K562 (cell line): ENCODE data around the gene DBI. TPM values are rescaled to one million over a fixed set of nuclear protein-coding genes. Genes with fewer than 3 reads are reported as not detected.

Experiments used
- CLOCK ChIP-seq: fragments of 250-450 bp; sonication (Bioruptor Pico); IDR thresholded peaks from 2 replicates; pipeline ENCODE4 v1.4.0; 2020; ENCODE audit warnings: mild to moderate bottlenecking, moderate library complexity, borderline replicate concordance
- CREBBP ChIP-seq: IDR thresholded peaks from one replicate; pipeline ENCODE4 v1.6.1; 2012; ENCODE audit warnings: low read depth, mild to moderate bottlenecking, control low read depth, inconsistent platforms, low read length
- CSDE1 ChIP-seq, 2 experiments: fragments of 450-650 bp; IDR thresholded peaks; 2 replicates each; pipeline ENCODE4 v1.6.1; 2016; ENCODE audit warnings: mild to moderate bottlenecking in 1 of 2
- CXXC5 ChIP-seq: fragments of 250-450 bp; sonication (Bioruptor Pico); IDR thresholded peaks from 2 replicates; pipeline ENCODE4 v1.8.0; 2022; ENCODE audit warnings: inconsistent platforms, mild to moderate bottlenecking, moderate library complexity
- ETS1 ChIP-seq: conservative IDR thresholded peaks from 2 replicates; pipeline ENCODE4 v1.6.1; 2011; ENCODE audit warnings: low read depth, mild to moderate bottlenecking, low read length; ENCODE audit not compliant: control insufficient read depth
- IFI16 ChIP-seq: fragments of 250-450 bp; sonication (Bioruptor Pico); IDR thresholded peaks from 2 replicates; pipeline ENCODE4 v2.1.2; 2022; ENCODE audit warnings: mild to moderate bottlenecking, inconsistent platforms
- KLF10 ChIP-seq: fragments of 250-450 bp; sonication (Bioruptor Pico); IDR thresholded peaks from 2 replicates; pipeline ENCODE4 v1.6.1; 2021; ENCODE audit warnings: matching md5 sums
- MXD1 ChIP-seq: fragments of 250-450 bp; sonication (Bioruptor Pico); IDR thresholded peaks from 2 replicates; pipeline ENCODE4 v1.8.0; 2021; ENCODE audit warnings: borderline replicate concordance, mild to moderate bottlenecking, moderate library complexity; ENCODE audit not compliant: poor library complexity, severe bottlenecking
- RFX7 ChIP-seq: fragments of 250-450 bp; sonication (Bioruptor Pico); IDR thresholded peaks from 2 replicates; pipeline ENCODE4 v1.5.1; 2021; ENCODE audit warnings: mild to moderate bottlenecking
- RHOXF2B ChIP-seq: fragments of 250-450 bp; sonication (Bioruptor Pico); conservative IDR thresholded peaks from 2 replicates; pipeline ENCODE4 v1.5.1; 2021
- SMARCE1 ChIP-seq: fragments of 450-650 bp; IDR thresholded peaks from 2 replicates; pipeline ENCODE4 v1.7.1; 2016; ENCODE audit warnings: mild to moderate bottlenecking
- SPI1 ChIP-seq: IDR thresholded peaks from 2 replicates; pipeline ENCODE4 v1.6.1; 2011; ENCODE audit warnings: low read depth, low read length, control low read depth, borderline replicate concordance
- TBL1XR1 ChIP-seq, 2 experiments: IDR thresholded peaks; 2 replicates each; pipeline ENCODE4 v1.6.1; 2012; ENCODE audit warnings: improper control_type of control experiment in 2 of 2, low read length in 2 of 2, mild to moderate bottlenecking in 1 of 2
- XRCC3 ChIP-seq: fragments of 450-650 bp; IDR thresholded peaks from 2 replicates; pipeline ENCODE4 v1.6.1; 2017; ENCODE audit warnings: mild to moderate bottlenecking, moderate library complexity
- ZC3H8 ChIP-seq: fragments of 450-650 bp; IDR thresholded peaks from 2 replicates; pipeline ENCODE4 v1.6.1; 2017
- ZNF184 ChIP-seq: sonication (generic); formaldehyde crosslinking; IDR thresholded peaks from 2 replicates; pipeline ENCODE4 v1.5.0; 2020; ENCODE audit warnings: missing genetic modification reagents
- ZNF324 ChIP-seq: fragments of 250-450 bp; sonication (Bioruptor Pico); IDR thresholded peaks from 2 replicates; pipeline ENCODE4 v1.4.0; 2020; ENCODE audit warnings: mild to moderate bottlenecking
- ZNF586 ChIP-seq: fragments of 450-650 bp; formaldehyde crosslinking; conservative IDR thresholded peaks from 2 replicates; pipeline ENCODE4 v1.4.0; 2020; ENCODE audit warnings: mild to moderate bottlenecking, moderate library complexity
- ZNF668 ChIP-seq: fragments of 250-450 bp; sonication (Bioruptor Pico); IDR thresholded peaks from 2 replicates; pipeline ENCODE4 v1.8.0; 2022; ENCODE audit warnings: mild to moderate bottlenecking, inconsistent platforms
- ZSCAN32 ChIP-seq: fragments of 450-650 bp; formaldehyde crosslinking; IDR thresholded peaks from 2 replicates; pipeline ENCODE4 v1.4.0; 2020; ENCODE audit warnings: mild to moderate bottlenecking, moderate library complexity
- polyA plus RNA-seq, 8 experiments: library from polyadenylated mRNA; depleted of rRNA in 4 of 8; stranded (reverse) in 5 of 8; unstranded in 3 of 8; fragments of >200 nt; fragmentation: Nextera tagmentation in 2 of 8; fragmentation: Illumina TruSeq in 1 of 8; extraction: Ambion mirVana in 2 of 8; extraction: Trizol in 1 of 8; gene quantifications; 2 replicates each; pipeline versions ENCODE4 v1.2.1 to v1.2.3, GENCODE V29; 2011 to 2014; ENCODE audit warnings: inconsistent platforms in 1 of 8, missing spikeins in 1 of 8
- total RNA-seq, 7 experiments: library from RNA; depleted of rRNA in 6 of 7; stranded (reverse); fragments of >200 nt in 6 of 7; fragmentation: Illumina TruSeq in 2 of 7; extraction: Trizol in 2 of 7; gene quantifications; 2 replicates each; pipeline versions ENCODE4 v1.2.1 to v1.2.3, GENCODE V29; 2011 to 2021; ENCODE audit warnings: low replicate concordance in 1 of 7
- TF ChIP-seq, protein P1 (sequence below), 3 experiments: fragments of 200-800 bp in 1 of 3; sonication (Bioruptor generic) in 1 of 3; sonication (generic) in 1 of 3; formaldehyde crosslinking in 1 of 3; IDR thresholded peaks; 2 replicates each; pipeline versions ENCODE4 v1.6.1 to v1.8.0; 2016 to 2022; ENCODE audit warnings: mild to moderate bottlenecking in 2 of 3, missing compliant biosample characterization in 2 of 3, missing genetic modification characterization in 2 of 3, missing genetic modification reagents in 1 of 3
- TF ChIP-seq, protein P2 (sequence below): fragments of 450-650 bp; IDR thresholded peaks from 2 replicates; pipeline ENCODE4 v1.6.1; 2016; ENCODE audit warnings: antibody characterized with exemption

The DBI gene
- total and polyA plus RNA-seq, 9 of the 15 experiments (the other 6 are each of a cell fraction or from before 2014, with no cell fraction given): 55.8 to 443 (median 194) TPM

DNA sequence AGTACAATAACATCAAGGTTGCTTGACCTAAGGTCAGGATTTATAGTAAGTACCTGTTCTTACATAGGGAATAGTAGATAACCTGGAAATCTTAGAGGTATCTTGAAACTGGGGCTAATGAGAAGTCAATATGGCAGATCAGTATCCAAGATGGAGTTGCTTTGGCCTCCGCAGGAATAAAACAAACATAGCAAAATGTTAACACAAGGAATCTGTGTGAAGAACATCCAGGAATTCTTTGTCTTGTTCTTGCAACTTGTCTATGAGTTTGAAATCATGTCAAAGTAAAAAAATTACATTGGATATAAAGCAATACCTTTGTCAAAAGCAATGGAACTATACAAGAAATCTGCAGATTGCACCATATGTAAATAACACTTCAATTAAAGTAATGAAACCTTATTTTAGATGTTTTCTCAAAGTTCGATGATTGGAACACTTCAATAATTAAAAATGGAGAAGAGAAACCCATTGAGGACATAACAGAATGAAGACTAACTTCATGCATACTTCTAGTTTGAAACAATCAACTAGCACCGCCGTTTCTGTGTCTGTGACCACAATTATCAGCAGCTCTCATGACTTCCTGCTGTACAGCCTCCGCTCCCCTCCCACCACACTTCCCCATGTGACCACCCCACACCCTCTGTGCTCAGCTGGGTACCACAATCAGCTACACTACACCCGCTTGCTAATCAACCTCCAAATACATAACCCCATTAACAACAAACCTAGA is 27.8 kb upstream of the DBI start (continued):
- no peak for TF ChIP-seq CREBBP
- no peak for TF ChIP-seq ETS1
- TF ChIP-seq ZNF184: no peak
- TF ChIP-seq ZSCAN32 (CRISPR knock-in tag): peak; percentile 67; the same call in 1 of the 2 replicates
- peak; percentile 83; the same call in 1 of the 2 replicates for TF ChIP-seq ZNF586 (CRISPR knock-in tag)
- TF ChIP-seq SPI1: peak; percentile 48; the same call in 1 of the 2 replicates
- no peak for TF ChIP-seq MXD1
- TF ChIP-seq, protein P1, sequence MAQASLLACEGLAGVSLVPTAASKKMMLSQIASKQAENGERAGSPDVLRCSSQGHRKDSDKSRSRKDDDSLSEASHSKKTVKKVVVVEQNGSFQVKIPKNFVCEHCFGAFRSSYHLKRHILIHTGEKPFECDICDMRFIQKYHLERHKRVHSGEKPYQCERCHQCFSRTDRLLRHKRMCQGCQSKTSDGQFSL (CRISPR knock-in tag; IDR thresholded peaks at IDR 0.05): no peak
- TF ChIP-seq, protein P1 (tag; IDR thresholded peaks at IDR 0.05): peak in 1 of 2 experiments; percentile 94; a peak in 2 of 4 replicates
- TF ChIP-seq SMARCE1: peak; percentile 65; the same call in 1 of the 2 replicates
- 0 out of 2 replicates have a peak, but pooled peaks have one; percentile 14 for TF ChIP-seq RFX7 (CRISPR knock-in tag)
- TF ChIP-seq, protein P2, sequence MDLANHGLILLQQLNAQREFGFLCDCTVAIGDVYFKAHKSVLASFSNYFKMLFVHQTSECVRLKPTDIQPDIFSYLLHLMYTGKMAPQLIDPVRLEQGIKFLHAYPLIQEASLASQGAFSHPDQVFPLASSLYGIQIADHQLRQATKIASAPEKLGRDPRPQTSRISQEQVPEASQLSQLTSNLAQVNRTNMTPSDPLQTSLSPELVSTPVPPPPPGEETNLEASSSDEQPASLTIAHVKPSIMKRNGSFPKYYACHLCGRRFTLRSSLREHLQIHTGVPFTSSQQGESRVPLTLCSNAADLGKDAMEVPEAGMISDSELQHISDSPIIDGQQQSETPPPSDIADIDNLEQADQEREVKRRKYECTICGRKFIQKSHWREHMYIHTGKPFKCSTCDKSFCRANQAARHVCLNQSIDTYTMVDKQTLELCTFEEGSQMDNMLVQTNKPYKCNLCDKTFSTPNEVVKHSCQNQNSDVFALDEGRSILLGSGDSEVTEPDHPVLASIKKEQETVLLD: no peak
- peak; percentile 77; the same call in 1 of the 2 replicates for TF ChIP-seq IFI16 (CRISPR knock-in tag)
- no peak for TF ChIP-seq KLF10
- TF ChIP-seq CXXC5 (CRISPR knock-in tag): peak; percentile 89
- no peak for TF ChIP-seq CSDE1 (IDR thresholded peaks at IDR 0.05)
- peak; percentile 78 for TF ChIP-seq ZNF324 (CRISPR knock-in tag)
- TF ChIP-seq XRCC3: no peak
- TF ChIP-seq RHOXF2B (CRISPR knock-in tag): no peak
- no peak for TF ChIP-seq ZC3H8
- TF ChIP-seq TBL1XR1 (IDR thresholded peaks at IDR 0.05; ENCODE audit: low read length in 2 of 2): no peak
- peak; percentile 69; the same call in 1 of the 2 replicates for TF ChIP-seq CLOCK (CRISPR knock-in tag)
- TF ChIP-seq ZNF668 (CRISPR knock-in tag): peak; percentile 94
